ENCODE measurements around the gene HDAC11.

GRCh38 chr3:13542142-13542541 is 62.0 kb downstream of the HDAC11 start:
- TF ChIP-seq, protein P1, sequence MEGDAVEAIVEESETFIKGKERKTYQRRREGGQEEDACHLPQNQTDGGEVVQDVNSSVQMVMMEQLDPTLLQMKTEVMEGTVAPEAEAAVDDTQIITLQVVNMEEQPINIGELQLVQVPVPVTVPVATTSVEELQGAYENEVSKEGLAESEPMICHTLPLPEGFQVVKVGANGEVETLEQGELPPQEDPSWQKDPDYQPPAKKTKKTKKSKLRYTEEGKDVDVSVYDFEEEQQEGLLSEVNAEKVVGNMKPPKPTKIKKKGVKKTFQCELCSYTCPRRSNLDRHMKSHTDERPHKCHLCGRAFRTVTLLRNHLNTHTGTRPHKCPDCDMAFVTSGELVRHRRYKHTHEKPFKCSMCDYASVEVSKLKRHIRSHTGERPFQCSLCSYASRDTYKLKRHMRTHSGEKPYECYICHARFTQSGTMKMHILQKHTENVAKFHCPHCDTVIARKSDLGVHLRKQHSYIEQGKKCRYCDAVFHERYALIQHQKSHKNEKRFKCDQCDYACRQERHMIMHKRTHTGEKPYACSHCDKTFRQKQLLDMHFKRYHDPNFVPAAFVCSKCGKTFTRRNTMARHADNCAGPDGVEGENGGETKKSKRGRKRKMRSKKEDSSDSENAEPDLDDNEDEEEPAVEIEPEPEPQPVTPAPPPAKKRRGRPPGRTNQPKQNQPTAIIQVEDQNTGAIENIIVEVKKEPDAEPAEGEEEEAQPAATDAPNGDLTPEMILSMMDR (conservative IDR thresholded peaks at IDR 0.05 in 1 of 2, IDR thresholded peaks at IDR 0.05 in 1 of 2; ENCODE audit: extremely low read depth in 1 of 2, insufficient read depth in 1 of 2, low read depth in 1 of 2, low read length in 2 of 2): no peak
- no peak for TF ChIP-seq EZH2 (IDR thresholded peaks at IDR 0.05; ENCODE audit: borderline replicate concordance, low read length)
